ENCODE data around the gene SGCA. TPM values are rescaled to one million over a fixed set of nuclear protein-coding genes. Genes with fewer than 3 reads are reported as not detected.
A peak's percentile ranks its signal among the peaks of the same experiment; 100 is the strongest.

The SGCA gene
- total and polyA plus RNA-seq, 8 donors, result 3.2 to 18.5 (median 5.6) TPM

DNA sequence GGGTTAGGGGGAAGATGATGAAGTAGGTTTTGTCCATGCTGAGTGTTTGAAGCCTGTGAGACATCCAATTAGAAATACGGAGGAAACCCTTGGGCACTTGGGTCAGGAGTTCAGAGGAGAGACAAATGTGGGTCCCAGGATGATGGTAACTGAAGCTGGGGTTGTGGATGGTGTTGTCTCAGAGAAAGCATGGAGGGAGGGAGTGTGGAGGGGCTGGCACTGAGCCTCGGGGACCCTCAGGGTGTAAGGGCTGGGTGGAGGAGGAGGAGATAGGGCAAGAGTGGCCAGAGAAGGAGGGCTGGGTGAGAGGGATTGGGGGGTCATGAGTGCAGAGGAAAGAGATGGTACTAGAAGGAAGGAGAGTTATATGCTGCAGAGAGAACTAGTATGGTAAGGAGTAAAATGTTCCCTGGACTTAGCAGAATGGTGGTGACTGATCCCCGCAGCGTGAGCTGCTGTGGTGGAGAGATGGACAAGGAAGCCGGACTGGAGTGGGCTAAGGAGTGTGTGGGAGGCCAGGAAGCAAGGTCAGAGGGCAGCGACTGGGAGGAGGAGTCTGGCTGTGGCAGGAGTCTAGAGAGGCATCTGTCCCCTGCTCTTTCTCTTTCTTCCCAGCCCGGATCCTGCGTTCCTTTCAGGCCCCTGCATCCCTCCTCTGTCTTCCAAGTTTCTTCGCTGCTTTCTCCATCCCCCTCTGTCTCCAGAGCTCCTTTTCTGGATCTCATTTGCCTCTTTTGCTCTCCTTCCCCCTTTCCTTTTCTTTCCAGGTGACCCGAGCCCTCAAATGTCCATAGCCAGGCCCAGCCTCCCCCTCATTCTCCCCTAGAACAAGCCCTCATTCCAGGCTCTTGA, 39.5 kb downstream of the SGCA start:
- H3K9me3 ChIP-seq, result no peaks in the 10 kb centered on the region
- H3K4me1 ChIP-seq, result peaks cover 3 to 14% of the 10 kb centered on the region in 2 donors
- H3K4me3 ChIP-seq, result no peak overlapping the region
- intact Hi-C loops (cut with DNase I), result no loop called here
- peaks cover 7 to 70% of the 10 kb centered on the region in 2 donors for H3K27me3 ChIP-seq
- peak overlapping the region in 1 of 2 donors; percentile 59 for H3K27ac ChIP-seq
- ATAC-seq, result no peak
- TF ChIP-seq, protein P1, sequence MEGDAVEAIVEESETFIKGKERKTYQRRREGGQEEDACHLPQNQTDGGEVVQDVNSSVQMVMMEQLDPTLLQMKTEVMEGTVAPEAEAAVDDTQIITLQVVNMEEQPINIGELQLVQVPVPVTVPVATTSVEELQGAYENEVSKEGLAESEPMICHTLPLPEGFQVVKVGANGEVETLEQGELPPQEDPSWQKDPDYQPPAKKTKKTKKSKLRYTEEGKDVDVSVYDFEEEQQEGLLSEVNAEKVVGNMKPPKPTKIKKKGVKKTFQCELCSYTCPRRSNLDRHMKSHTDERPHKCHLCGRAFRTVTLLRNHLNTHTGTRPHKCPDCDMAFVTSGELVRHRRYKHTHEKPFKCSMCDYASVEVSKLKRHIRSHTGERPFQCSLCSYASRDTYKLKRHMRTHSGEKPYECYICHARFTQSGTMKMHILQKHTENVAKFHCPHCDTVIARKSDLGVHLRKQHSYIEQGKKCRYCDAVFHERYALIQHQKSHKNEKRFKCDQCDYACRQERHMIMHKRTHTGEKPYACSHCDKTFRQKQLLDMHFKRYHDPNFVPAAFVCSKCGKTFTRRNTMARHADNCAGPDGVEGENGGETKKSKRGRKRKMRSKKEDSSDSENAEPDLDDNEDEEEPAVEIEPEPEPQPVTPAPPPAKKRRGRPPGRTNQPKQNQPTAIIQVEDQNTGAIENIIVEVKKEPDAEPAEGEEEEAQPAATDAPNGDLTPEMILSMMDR (IDR thresholded peaks at IDR 0.05), result no peak
- DNase-seq, result peak in 1 of 4 donors; percentile 35
- no peaks in the 10 kb centered on the region for H3K36me3 ChIP-seq

DNA sequence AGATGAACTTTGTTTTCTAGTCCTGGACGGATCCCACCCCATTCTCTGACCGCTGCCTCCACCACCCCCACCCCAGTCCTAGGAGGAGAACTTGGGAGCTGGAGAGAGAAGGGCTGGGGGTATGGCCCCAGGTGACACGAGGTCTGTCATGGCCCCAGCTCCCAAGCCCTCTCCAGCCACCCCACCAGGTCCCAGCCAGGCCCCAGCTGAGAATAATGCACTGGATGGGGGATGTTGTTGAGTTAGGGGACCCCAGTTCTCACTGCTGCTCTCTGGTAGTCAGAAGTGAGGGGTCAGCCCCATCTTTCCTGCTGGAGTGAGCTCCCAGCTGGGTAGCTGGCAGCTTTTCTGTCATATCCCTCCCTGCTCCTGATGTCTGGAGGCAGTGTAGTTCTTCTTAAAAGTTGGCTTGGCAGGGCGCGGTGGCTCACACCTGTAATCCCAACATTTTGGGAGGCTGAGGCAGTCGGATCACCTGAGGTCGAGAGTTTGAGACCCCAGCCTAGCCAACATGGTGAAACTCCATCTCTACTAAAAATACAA, 40.2 kb downstream of the SGCA start:
- DNase-seq (no peak), ATAC-seq (no peak)
- peak overlapping the region in 1 of 2 donors; percentile 59 for H3K27ac ChIP-seq
- intact Hi-C loops (cut with DNase I), result no loop called here
- no peaks in the 10 kb centered on the region for H3K36me3 ChIP-seq
- no peak overlapping the region for H3K4me3 ChIP-seq
- TF ChIP-seq, protein P1 (IDR thresholded peaks at IDR 0.05), result no peak
- peaks cover 6 to 7% of the 10 kb centered on the region in 2 donors for H3K4me1 ChIP-seq
- no peaks in the 10 kb centered on the region for H3K9me3 ChIP-seq
- H3K27me3 ChIP-seq, result peaks cover 5 to 72% of the 10 kb centered on the region in 2 donors

DNA sequence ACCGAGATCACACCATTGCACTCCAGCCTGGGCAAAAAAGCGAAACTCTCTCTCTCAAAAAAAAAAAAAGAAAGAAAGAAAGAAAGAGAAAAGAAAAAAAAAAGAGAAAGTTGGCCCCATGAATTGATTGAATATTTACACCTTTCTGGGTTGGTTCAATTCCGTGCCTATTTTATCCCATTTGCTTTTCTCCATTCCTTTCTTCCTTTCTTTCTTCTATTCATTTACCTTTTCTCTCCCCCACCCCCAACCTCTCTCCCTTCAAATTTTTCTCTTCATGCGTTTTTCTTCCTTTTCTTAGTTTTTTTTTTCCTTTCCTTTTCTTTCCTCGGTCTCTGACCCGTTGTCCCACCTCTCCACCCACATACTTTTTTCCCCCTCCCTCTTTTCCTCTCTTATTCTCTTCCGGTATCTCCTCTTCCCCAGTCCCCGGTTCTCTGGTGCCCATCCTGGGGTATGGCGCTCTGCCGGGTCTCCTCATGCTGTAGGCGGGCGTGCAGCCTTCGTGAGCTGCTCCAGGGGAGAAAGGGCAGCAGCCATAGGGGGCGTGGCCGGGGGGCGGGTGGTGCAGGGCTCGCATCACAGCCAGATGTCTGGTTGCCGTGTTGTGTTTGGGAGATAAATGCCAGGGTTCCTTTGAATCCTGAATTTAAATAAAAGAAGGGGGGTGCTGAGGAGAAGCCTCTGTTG, 40.9 kb downstream of the SGCA start:
- DNase-seq (peak in 2 of 4 donors; percentile 49 to 62), ATAC-seq (no peak)
- no peaks in the 10 kb centered on the region for H3K36me3 ChIP-seq
- peaks cover 2 to 13% of the 10 kb centered on the region in 2 donors for H3K4me1 ChIP-seq
- peaks cover 0 to 67% of the 10 kb centered on the region in 2 donors for H3K27me3 ChIP-seq
- H3K4me3 ChIP-seq, result no peak overlapping the region
- TF ChIP-seq, protein P1 (IDR thresholded peaks at IDR 0.05), result no peak
- H3K9me3 ChIP-seq, result no peaks in the 10 kb centered on the region
- peak overlapping the region in 1 of 2 donors; percentile 44 for H3K27ac ChIP-seq
- intact Hi-C loops (cut with DNase I), result no loop called here

DNA sequence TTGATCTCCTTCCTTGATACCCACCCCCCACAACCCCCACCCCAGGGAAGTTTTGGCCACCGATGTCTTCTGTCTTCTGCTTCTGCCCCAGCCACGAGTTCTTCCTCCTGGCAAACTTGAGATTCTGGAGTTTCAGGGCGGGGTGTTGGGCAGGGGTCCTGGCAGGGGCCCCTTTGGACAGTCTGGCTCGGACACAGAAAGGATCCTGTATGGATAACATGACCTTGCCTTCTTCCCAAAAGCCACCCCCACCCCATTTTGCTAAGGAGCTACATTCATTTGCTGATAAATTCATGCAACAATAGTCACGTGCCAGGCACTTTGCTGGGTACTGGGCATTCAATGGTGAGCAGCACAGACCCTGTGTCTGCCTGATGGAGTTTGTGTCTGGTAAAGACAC, 41.5 kb downstream of the SGCA start:
- H3K9me3 ChIP-seq, result no peaks in the 10 kb centered on the region
- TF ChIP-seq, protein P1 (IDR thresholded peaks at IDR 0.05), result no peak
- no peaks in the 10 kb centered on the region for H3K36me3 ChIP-seq
- DNase-seq (no peak), ATAC-seq (no peak)
- intact Hi-C loops (cut with DNase I), result no loop called here
- H3K27me3 ChIP-seq, result peaks cover 0 to 61% of the 10 kb centered on the region in 2 donors
- peak overlapping the region in 1 of 2 donors; percentile 44 for H3K27ac ChIP-seq
- peaks cover 6 to 18% of the 10 kb centered on the region in 2 donors for H3K4me1 ChIP-seq
- no peak overlapping the region for H3K4me3 ChIP-seq

Measured in left lung (tissue), 10 donors.